ENCODE results near the gene CD300E.
"Not testable (repeated sequence)": the region's sequence is repeated elsewhere in the genome, so short reads cannot be mapped to it uniquely, and the experiment has no call there.

The CD300E gene, protein sequence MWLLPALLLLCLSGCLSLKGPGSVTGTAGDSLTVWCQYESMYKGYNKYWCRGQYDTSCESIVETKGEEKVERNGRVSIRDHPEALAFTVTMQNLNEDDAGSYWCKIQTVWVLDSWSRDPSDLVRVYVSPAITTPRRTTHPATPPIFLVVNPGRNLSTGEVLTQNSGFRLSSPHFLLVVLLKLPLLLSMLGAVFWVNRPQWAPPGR

GRCh38 chr17:74623693-74624093 is at the start of gene CD300E:
Gene CD300E (minus strand): TSS chr17:74623738. CDS start chr17:74623621, 117 bp downstream.
- peak in 1 of 2 donors; percentile 40 for DNase-seq

- DNase-seq, result peak; percentile 73 to 74
Measured at GRCh38 chr17:74671031-74671771, 47.7 kb upstream of the CD300E start.

GRCh38 chr17:74670329-74670728 is 46.8 kb upstream of the CD300E start:
- no peak for DNase-seq

- no peak for DNase-seq
Measured at GRCh38 chr17:74663561-74663960, 40.0 kb upstream of the CD300E start.

DNA sequence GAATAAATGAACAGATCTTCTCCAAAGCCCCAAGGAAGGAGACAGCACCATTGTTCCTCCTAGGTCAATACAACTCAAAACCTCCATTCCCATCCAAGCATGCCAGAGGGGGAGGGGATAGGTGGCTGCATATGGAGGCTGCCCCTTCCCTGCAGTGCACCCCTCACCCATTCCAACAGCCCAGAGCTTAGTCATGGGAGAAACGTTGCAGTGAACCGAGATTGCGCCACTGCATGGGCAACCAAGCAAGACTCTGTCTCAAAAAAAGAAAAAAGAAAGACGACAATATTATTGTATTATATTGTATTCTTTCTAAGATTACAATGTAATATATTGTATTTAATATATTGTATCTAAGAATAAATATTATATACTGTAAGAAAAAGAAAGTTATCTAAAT is 36.4 kb upstream of the CD300E start:
- DNase-seq, result no peak

GRCh38 chr17:74658620-74659019 is 35.1 kb upstream of the CD300E start:
- DNase-seq, result no peak

DNA sequence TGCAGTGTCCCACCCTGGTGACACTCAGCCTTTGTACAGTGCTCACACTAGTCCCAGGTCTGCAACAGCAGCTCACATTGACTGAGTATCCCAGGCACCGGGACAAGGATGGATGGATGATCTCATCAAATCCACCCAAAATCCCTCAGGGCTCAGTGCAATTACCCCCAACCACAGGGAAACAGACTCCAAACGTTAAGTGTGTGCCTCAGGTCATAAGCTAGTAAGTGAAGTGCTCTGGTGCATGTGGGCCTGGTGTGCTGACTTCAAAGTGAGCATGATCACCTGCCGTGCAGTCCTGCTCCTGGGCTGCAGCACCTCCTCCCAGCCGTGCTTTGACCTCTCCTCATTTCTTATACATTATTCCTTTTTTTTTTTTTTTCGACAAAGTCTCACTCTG is 31.2 kb upstream of the CD300E start:
- no peak for DNase-seq

- DNase-seq, result no peak
Measured at GRCh38 chr17:74652020-74652419, 28.5 kb upstream of the CD300E start.

- no peak for DNase-seq
Measured at GRCh38 chr17:74649909-74650308, 26.4 kb upstream of the CD300E start.

- no peak for DNase-seq
Measured at GRCh38 chr17:74647871-74648672, 24.5 kb upstream of the CD300E start.

GRCh38 chr17:74646231-74646630 is 22.7 kb upstream of the CD300E start:
- DNase-seq, result peak in 1 of 2 donors; percentile 28

DNA sequence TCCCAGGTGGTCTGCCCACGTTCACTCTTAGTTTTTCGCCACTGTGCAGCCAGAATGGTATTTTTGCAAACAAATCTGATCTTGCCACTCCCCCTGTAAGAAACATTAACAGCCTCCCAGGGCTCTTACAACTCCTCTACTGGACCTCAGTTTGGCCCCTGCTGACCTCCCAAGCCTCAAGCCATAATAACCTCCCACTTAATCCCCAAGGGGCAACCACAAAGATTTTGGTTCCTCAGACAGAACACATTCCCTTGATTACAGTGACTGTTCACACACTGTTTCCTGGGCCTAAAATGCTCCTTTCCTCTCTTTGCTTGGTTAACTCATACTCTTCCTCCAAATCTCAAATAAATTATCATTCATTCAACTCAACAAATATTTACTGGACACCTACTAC is 21.5 kb upstream of the CD300E start:
- DNase-seq, result no peak

DNA sequence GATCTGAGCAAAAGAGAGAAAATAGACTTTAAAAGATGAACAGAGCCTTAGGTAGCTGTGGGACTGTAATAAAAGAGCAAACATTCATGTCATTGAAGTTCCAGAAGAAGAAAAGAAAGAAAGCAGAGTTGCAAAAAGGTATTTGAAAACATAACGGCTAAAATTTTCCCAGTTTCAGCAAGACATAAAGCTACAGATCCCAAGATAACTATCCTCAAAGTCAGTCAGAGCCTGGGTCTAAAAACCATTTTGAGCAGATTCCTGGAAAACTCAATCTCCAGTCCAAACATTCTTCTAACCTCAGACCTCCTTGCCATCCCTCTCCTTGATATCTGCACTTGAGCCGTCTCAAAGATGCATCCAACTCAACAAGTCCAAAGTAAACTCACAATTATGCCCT is 20.9 kb upstream of the CD300E start:
- no peak for DNase-seq

DNA sequence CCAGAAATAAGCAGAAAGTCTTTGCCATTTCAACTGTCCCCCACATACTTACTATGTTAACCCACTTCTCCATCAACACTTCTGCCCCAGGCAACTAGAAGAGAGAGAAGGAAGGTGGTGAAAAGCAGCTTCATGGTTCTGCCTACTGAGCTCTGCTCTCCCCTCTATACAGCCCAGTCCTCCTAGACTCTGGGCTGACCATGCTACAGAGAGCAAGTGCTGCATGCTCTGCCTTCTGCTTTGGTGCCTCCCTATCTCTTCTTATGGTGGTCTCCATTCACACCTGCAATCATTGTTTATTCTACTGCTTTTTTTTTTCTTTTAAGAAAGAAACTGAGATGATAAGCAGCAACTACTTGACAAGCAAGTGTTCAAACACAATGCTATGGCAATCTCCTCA is 20.3 kb upstream of the CD300E start:
- no peak for DNase-seq

DNA sequence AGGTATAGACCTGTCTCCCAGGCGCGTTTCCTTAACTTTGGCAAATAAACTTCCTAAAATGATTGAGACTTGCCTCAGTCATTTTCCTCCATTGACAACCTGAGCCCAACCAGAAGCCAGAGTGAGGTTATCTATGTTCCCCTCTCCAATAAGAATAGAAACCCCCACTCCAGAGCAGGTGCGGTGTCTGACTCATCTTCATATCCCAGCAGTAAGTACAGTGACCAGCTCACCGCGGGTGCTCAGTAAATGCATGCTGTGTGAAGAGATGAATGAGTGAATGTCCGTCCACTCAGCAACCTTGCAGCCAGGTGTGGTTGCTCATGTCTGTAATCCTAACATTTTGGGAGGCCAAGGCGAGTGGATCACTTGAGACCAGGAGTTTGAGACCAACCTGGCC is 19.5 kb upstream of the CD300E start:
- DNase-seq, result no peak

- DNase-seq, result no peak
Measured at GRCh38 chr17:74642556-74642955, 19.0 kb upstream of the CD300E start.

DNA sequence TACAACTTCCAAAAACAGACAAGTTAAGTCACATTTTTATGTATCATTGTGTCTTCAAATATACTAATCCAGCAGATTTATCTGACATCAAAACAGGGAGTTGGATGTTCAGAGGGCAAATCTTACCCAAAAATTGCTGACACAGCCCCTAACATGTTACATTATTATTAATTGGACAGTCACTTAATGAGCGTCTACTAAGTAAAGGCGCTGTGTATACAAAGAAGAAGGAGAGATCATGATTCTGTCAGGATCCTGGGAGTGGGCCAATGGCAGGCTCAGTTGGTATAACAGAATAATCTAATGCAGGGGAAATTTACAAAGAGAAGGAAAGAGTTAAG is 18.4 kb upstream of the CD300E start:
- DNase-seq, result no peak

GRCh38 chr17:74641224-74641957 is 17.9 kb upstream of the CD300E start:
- peak; percentile 10 to 38 for DNase-seq

GRCh38 chr17:74639704-74640151 is 16.2 kb upstream of the CD300E start:
- peak; percentile 19 to 60 for DNase-seq

DNA sequence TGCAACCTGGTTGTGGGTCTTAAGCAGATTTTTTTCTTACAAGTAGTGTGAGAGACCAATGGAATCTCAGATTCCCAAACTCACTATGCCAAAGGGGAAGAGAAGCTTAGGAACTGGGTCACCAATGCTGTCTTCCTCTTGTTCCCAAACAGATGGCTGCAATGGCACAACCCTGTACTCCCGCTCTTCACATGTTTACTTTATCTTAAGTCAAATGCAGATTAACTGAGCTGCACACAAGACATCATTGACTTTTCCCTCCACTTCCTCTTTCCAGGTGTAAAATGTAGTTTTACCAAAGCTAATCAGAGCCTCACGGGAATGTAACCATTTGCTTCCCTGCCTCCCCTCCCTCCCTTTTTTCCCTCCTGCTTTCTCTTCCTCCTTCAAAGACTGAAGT is 14.4 kb upstream of the CD300E start:
- no peak for DNase-seq

DNA sequence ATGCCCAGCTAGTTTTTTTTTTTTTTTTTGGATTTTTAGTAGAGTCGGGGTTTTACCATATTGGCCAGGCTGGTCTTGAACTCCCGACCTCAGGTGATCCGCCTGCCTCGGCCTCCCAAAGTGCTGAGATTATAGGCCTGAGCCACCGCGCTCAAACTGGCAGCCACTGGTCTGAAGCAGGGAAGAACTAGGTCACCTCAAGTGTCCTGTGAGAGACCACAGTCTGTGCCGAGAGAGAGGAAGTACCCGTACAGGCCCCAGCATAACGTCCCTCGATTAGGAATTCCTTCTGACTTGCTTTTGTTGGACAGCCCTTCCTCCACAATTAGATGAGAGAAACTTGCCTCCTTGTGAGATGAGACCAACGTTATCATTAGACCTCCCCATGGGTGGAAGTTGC is 13.7 kb upstream of the CD300E start:
- no peak for DNase-seq

DNA sequence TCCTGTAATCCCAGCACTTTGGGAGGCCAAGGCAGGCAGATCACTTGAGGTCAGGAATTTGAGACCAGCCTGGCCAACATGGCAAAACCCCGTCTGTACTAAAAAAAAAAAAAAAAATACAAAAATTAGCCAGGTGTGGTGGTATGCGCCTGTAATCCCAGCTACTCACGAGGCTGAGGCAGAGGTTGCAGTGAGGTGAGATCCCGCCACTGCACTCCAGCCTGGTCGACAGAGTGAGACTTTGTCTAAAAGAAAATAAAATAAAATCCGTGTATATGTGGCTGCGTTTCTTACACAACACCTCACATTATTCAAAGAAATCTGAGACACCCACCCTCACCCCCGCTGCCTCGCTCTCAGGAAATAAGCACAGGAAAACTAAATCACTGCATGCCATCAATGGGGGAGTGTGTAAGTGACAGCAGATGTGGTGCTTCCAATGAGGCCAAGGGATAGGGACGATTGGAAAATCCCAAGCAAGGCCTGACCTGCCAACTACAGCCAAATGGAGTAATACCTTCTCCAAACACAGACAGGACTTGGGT is 13.1 kb upstream of the CD300E start:
- DNase-seq, result not testable (repeated sequence)

DNA sequence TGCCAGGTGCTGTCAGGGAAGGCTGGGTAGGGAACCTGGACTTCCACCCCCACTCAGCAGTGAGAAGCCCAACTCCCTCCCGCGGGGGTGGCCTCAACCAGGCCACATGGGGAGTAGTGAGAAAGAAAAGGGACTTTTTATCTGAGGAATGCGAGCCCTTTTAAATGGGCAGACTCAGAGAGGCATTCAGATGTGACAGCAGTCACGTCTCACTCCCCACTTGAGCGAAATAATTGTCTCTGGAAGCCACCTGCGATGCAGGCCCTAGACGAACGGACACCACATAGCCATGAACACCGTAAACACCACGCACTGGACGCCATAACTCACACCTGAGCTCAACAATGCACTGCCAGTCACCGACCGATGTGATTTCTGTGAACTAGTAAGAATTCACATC is 11.9 kb upstream of the CD300E start:
- DNase-seq, result no peak

All from CD4-positive, alpha-beta T cell treated with Interferon alpha-2 for 1 hour (primary cell).